Erythroblast (primary cell): ENCODE measurements around the gene ZNF26.

ENCODE experiments used
- GATA1 ChIP-seq: IDR thresholded peaks from 2 replicates; pipeline ENCODE4 v1.6.1; 2011; ENCODE audit warnings: low read depth, mild to moderate bottlenecking, control low read depth, low read length, moderate library complexity
- POLR2A ChIP-seq: IDR thresholded peaks from 2 replicates; pipeline ENCODE4 v1.6.1; 2011; ENCODE audit warnings: mild to moderate bottlenecking, low read length

- TF ChIP-seq POLR2A = no peak
- TF ChIP-seq GATA1 = no peak
Measured at GRCh38 chr12:132949936-132950837, 36.0 kb upstream of the ZNF26 start.
